ENCODE results near the gene ZBTB20.
A peak's percentile ranks its signal among the peaks of the same experiment; 100 is the strongest.

ZBTB20 gene

DNA sequence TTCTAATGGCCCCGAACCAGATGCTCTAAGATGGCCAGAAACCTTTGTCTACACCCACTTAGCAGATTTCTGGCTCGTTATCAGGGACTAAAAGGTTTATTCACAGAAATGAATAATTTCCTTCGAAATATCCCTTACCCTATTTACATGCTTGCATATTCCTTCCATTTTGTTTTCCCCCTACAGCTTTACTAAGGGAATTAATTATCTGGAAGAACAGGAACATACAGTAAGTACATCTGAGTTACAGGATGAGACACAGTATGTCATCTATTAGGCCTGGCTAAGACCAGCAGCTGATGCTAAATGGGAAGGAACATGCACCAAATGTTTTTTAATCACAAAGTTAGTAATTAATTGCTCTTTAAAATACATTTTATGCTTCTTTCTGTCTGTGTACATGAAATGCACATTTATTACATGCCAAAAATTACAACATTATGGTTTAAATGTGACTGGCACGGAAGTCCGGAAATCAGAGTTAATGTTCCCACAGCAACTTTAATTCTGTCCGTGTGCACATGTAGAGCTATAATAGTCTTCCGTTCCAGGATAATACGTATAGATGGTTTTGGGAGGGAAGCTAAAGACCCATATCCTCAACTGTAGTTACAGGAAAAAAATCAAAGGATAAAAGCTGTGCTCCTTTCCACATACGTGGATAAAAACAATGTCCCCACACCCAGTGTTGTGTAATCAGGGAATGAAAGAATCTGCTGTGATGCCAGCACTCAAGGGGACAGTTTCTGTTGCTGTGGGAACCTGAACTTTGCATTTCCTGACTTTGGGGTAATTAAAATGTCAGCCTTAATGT is 771.3 kb downstream of the ZBTB20 start:
- Histone ChIP-seq H3K27me3 (ENCODE audit: insufficient read depth, low read length) (no peaks in the 10 kb centered on the region), H3K9ac (ENCODE audit: low read depth, low read length) (no peak overlapping the region), H3K9me3 (ENCODE audit: insufficient read depth, low read depth, low read length) (0 out of 2 replicates have a peak, but pooled peaks cover 2% of the 10 kb centered on the region), H3K36me3 (ENCODE audit: insufficient read depth, low read length) (no peaks in the 10 kb centered on the region), H3K27ac (ENCODE audit: low read depth, low read length) (no peak overlapping the region), H3K4me1 (ENCODE audit: insufficient read depth, low read length) (peaks cover 17% of the 10 kb centered on the region), H3K4me3 (ENCODE audit: low read length) (no peak overlapping the region)
- WGBS: 96% methylated on average over 8 of the region's 9 CpGs

DNA sequence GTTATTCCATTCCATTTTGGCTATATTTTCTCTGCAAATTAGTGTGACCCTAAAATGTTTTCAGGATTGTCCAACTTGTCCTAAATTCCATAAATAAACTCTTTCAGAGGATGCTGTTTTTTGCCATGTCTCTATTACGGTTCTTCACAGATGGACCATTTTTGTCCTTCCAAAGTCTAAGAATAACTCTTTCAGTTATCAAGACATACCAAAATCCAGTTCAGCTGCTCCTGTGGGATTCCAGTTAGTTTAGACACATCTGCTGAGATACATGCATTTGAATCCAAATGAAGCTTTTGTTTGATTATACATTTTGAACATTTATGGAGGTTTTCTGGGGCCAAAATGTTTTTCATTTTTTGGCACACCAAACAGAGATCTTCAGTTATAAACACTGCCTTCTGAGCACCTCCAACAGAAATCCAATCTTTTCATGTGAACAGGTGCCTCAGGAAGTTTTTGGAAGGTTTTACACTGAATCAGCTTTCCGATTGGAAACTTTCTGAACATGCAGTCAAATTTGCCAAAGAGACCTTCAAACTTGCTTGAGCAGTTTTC is 772.6 kb downstream of the ZBTB20 start:
- no peak overlapping the region for H3K4me3 ChIP-seq (ENCODE audit: low read length)
- H3K4me1 ChIP-seq (ENCODE audit: insufficient read depth, low read length): peaks cover 14% of the 10 kb centered on the region; the same call in 1 of the 2 replicates
- no peaks in the 10 kb centered on the region for H3K36me3 ChIP-seq (ENCODE audit: insufficient read depth, low read length)
- H3K9ac ChIP-seq (ENCODE audit: low read depth, low read length): no peak overlapping the region
- H3K27ac ChIP-seq (ENCODE audit: low read depth, low read length): no peak overlapping the region
- WGBS: 92% methylated on average over 2 of the region's 2 CpGs
- 0 out of 2 replicates have a peak, but pooled peaks cover 2% of the 10 kb centered on the region for H3K9me3 ChIP-seq (ENCODE audit: insufficient read depth, low read depth, low read length)
- no peaks in the 10 kb centered on the region for H3K27me3 ChIP-seq (ENCODE audit: insufficient read depth, low read length)

DNA sequence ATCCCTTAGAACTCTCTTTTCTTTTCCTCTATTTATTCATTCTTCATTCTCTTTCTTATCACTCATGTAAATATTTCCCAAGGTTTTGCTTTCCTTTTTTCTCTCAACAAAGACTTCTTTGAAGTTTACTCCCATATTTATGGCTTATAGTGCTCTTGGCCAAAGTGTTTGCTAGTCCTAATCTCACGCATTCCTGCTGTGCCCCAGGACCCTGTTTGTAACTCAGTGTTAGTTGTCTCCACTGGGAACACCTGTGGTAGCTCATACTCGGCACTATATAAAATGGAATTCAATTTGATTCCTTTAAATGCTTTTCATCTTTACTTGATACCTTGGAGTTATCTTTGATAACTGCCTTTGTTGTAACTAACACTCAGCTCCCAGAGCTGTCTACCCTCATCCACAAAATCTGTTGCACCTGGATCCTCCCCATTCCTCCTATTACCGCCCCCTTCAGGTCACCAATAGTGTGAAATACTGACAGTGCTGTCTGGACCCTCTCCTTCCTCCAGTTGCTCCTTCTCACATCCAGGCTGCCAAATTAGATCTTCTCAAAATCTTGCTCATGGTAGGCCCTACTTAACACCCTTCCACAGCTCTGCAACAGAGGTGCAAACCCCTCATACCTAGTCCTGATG is 776.4 kb downstream of the ZBTB20 start:
- Histone ChIP-seq H3K27me3 (ENCODE audit: insufficient read depth, low read length) (no peaks in the 10 kb centered on the region), H3K4me3 (ENCODE audit: low read length) (no peak overlapping the region), H3K9me3 (ENCODE audit: insufficient read depth, low read depth, low read length) (no peaks in the 10 kb centered on the region), H3K36me3 (ENCODE audit: insufficient read depth, low read length) (no peaks in the 10 kb centered on the region), H3K4me1 (ENCODE audit: insufficient read depth, low read length) (peaks cover 4% of the 10 kb centered on the region; the same call in 1 of the 2 replicates), H3K27ac (ENCODE audit: low read depth, low read length) (no peak overlapping the region), H3K9ac (ENCODE audit: low read depth, low read length) (no peak overlapping the region)
- WGBS: 31% methylated on average over 2 of the region's 3 CpGs

DNA sequence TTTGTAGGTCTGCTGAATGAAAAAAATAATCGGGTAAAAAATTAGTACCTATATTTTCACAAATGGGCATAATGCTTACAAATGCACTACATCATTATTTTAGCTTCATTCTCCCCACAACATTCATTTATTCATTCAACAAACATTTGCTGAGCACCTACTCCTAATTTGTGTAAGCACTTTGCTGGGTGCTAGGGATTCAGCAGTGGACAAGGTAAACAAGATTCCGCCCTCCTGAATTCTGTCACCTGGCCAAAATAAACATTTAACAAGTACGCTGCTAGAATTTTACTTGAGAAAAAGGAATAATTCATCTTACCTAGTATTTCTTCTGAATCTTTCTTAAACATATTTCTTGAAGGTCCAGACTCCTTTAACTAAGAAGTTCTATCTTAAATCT is 781.2 kb downstream of the ZBTB20 start:
- Histone ChIP-seq H3K9me3 (ENCODE audit: insufficient read depth, low read depth, low read length) (no peaks in the 10 kb centered on the region), H3K4me1 (ENCODE audit: insufficient read depth, low read length) (peaks cover 17% of the 10 kb centered on the region), H3K36me3 (ENCODE audit: insufficient read depth, low read length) (no peaks in the 10 kb centered on the region), H3K27me3 (ENCODE audit: insufficient read depth, low read length) (no peaks in the 10 kb centered on the region), H3K27ac (ENCODE audit: low read depth, low read length) (no peak overlapping the region), H3K4me3 (ENCODE audit: low read length) (no peak overlapping the region), H3K9ac (ENCODE audit: low read depth, low read length) (no peak overlapping the region)
- 100% methylated on average over 3 of the region's 3 CpGs for WGBS

DNA sequence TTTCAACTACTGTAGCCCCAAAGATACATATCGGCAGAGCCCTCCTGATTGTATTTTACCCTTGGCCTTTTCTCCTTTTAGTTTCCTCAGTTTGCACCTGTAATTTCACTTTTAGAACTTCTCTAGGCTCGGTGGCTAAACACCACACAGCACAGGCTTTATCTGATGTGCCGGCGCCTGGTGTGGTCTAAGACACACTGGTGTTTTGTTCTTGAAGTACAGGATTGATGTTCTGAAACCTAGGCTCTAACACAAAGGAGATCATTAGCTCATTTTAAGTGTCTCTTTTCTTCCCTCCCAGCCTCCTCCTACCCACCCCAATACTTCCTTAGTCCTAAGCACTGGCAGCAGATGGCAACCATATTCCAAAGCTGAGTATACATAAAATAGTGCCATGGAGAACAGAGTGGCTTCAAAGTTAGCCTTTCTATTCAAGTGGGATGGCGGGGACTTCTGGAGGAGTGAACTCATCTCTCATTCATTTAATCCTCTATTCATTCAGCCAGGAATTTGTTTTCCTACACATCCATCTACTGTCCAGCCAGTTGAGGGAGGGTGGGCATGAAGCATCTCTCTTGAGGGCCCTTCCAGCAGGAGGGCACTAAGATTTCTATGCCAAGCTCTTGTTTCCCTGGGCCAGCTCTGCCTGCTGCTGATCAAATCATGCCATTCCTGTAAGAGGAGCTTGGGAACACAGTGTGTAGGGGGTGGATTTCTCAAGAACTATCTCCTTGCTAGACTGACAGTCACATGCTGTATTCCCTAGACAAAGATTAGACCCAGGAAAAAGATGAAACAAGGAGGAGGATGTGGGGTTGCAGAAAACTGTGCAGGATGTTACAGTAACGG is 782.1 kb downstream of the ZBTB20 start:
- no peaks in the 10 kb centered on the region for H3K27me3 ChIP-seq (ENCODE audit: insufficient read depth, low read length)
- peaks cover 15% of the 10 kb centered on the region; the same call in 1 of the 2 replicates for H3K4me1 ChIP-seq (ENCODE audit: insufficient read depth, low read length)
- H3K9ac ChIP-seq (ENCODE audit: low read depth, low read length): no peak overlapping the region
- WGBS: 75% methylated on average over 6 of the region's 6 CpGs
- no peak overlapping the region for H3K4me3 ChIP-seq (ENCODE audit: low read length)
- no peak overlapping the region for H3K27ac ChIP-seq (ENCODE audit: low read depth, low read length)
- H3K9me3 ChIP-seq (ENCODE audit: insufficient read depth, low read depth, low read length): no peaks in the 10 kb centered on the region
- no peaks in the 10 kb centered on the region for H3K36me3 ChIP-seq (ENCODE audit: insufficient read depth, low read length)

- Histone ChIP-seq H3K27me3 (ENCODE audit: insufficient read depth, low read length) (no peaks in the 10 kb centered on the region), H3K36me3 (ENCODE audit: insufficient read depth, low read length) (no peaks in the 10 kb centered on the region), H3K9ac (ENCODE audit: low read depth, low read length) (no peak overlapping the region), H3K9me3 (ENCODE audit: insufficient read depth, low read depth, low read length) (no peaks in the 10 kb centered on the region), H3K4me3 (ENCODE audit: low read length) (no peak overlapping the region), H3K4me1 (ENCODE audit: insufficient read depth, low read length) (peaks cover 18% of the 10 kb centered on the region), H3K27ac (ENCODE audit: low read depth, low read length) (no peak overlapping the region)
- 97% methylated on average over 1 of the region's 1 CpG for WGBS
Measured at GRCh38 chr3:114363554-114364202, 783.4 kb downstream of the ZBTB20 start.

GRCh38 chr3:114362815-114363214 is 784.3 kb downstream of the ZBTB20 start:
- Histone ChIP-seq H3K27me3 (ENCODE audit: insufficient read depth, low read length) (no peaks in the 10 kb centered on the region), H3K4me3 (ENCODE audit: low read length) (no peak overlapping the region), H3K27ac (ENCODE audit: low read depth, low read length) (no peak overlapping the region), H3K36me3 (ENCODE audit: insufficient read depth, low read length) (no peaks in the 10 kb centered on the region), H3K9me3 (ENCODE audit: insufficient read depth, low read depth, low read length) (no peaks in the 10 kb centered on the region), H3K4me1 (ENCODE audit: insufficient read depth, low read length) (peaks cover 25% of the 10 kb centered on the region), H3K9ac (ENCODE audit: low read depth, low read length) (no peak overlapping the region)
- WGBS: 75% methylated on average over 1 of the region's 1 CpG

DNA sequence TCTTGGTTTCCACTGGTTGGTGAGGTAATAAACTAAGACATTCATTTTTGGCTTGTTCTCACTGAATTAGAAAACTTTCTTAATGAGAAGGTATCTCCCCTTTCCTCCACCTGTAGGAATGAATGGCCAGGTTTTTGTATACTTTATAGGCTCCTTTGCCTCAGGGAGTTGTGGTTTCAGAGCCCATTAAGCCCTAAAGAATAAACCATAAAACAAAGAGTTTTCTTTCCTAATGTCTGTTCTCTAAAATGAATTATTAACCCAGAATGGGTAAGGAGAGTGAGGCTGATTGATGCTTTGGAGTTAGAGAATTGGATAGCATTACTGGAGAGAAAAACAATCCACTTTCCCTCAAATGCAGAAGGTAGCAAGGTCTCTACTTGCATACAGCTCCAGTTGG is 785.7 kb downstream of the ZBTB20 start:
- Histone ChIP-seq H3K9ac (ENCODE audit: low read depth, low read length) (no peak overlapping the region), H3K9me3 (ENCODE audit: insufficient read depth, low read depth, low read length) (no peaks in the 10 kb centered on the region), H3K27me3 (ENCODE audit: insufficient read depth, low read length) (no peaks in the 10 kb centered on the region), H3K36me3 (ENCODE audit: insufficient read depth, low read length) (no peaks in the 10 kb centered on the region), H3K4me1 (ENCODE audit: insufficient read depth, low read length) (peaks cover 40% of the 10 kb centered on the region), H3K4me3 (ENCODE audit: low read length) (no peak overlapping the region), H3K27ac (ENCODE audit: low read depth, low read length) (no peak overlapping the region)

DNA sequence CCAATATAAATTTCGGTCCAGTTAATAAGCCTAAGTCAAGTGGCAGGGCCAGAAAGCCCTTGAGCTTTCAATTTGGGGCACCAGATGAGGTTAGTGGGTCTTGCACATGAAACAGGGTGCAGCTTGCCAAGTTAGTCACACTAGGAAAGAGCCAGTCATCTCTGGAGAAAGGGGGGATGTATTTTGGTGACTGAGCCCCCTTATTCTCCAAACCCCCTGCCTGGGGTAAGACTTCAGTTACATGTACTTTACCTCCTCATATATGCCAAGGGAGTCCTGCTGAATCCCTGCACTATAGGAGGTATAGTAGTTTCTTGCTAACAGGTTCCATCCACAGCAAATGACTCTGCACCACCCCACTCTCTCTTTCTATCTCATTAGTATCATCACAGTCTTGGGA is 790.6 kb downstream of the ZBTB20 start:
- Histone ChIP-seq H3K27ac (ENCODE audit: low read depth, low read length) (peak overlapping the region; percentile 67; the same call in 1 of the 2 replicates), H3K27me3 (ENCODE audit: insufficient read depth, low read length) (no peaks in the 10 kb centered on the region), H3K9ac (ENCODE audit: low read depth, low read length) (no peak overlapping the region), H3K4me3 (ENCODE audit: low read length) (0 out of 2 replicates have a peak overlapping the region, but pooled peaks have one; percentile 9), H3K36me3 (ENCODE audit: insufficient read depth, low read length) (no peaks in the 10 kb centered on the region), H3K9me3 (ENCODE audit: insufficient read depth, low read depth, low read length) (no peaks in the 10 kb centered on the region), H3K4me1 (ENCODE audit: insufficient read depth, low read length) (peaks cover 43% of the 10 kb centered on the region)
- WGBS: 52% methylated on average over 1 of the region's 1 CpG

DNA sequence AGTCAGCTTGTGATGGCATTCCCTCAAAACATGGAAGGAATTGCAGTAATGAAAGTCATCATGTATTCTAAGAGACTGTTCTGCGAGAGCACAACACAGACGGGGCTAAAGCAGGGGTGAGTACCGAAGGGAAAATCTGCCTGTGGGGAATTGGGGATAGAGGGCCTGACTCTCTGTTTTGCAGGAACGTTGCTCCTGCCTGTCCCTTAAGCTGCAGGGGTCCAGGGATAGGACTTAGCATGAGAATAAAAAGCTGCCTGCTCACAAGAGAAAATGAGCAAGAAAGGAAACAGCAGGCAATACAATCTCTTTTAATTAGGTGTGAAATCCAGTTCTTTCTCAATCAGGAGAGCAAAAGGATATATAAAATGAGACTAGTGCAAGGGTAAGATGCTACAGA is 791.0 kb downstream of the ZBTB20 start:
- H3K27me3 ChIP-seq (ENCODE audit: insufficient read depth, low read length): no peaks in the 10 kb centered on the region
- no peaks in the 10 kb centered on the region for H3K9me3 ChIP-seq (ENCODE audit: insufficient read depth, low read depth, low read length)
- H3K27ac ChIP-seq (ENCODE audit: low read depth, low read length): peak overlapping the region; percentile 67
- 6% methylated on average over 4 of the region's 4 CpGs for WGBS
- no peaks in the 10 kb centered on the region for H3K36me3 ChIP-seq (ENCODE audit: insufficient read depth, low read length)
- peaks cover 43% of the 10 kb centered on the region for H3K4me1 ChIP-seq (ENCODE audit: insufficient read depth, low read length)
- peak overlapping the region; percentile 9; the same call in 1 of the 2 replicates for H3K4me3 ChIP-seq (ENCODE audit: low read length)
- H3K9ac ChIP-seq (ENCODE audit: low read depth, low read length): peak overlapping the region; percentile 37; the same call in 1 of the 2 replicates
